HG02938 (cell line): ENCODE measurements around the gene NAB1.
A peak's percentile ranks its signal among the peaks of the same experiment; 100 is the strongest.

Source experiments
- ATAC-seq: cut with Tn5 transposase; IDR thresholded peaks from one replicate; pipeline ENCODE4 v1.9.1; 2021; ENCODE audit warnings: mild to moderate bottlenecking, moderate library complexity; ENCODE audit not compliant: unreplicated experiment

NAB1 gene

GRCh38 chr2:190636361-190636760 is 12.5 kb upstream of the NAB1 start:
- no peak for ATAC-seq

- no peak for ATAC-seq
These were observed 11.6 kb upstream of the NAB1 start for GRCh38 chr2:190637281-190637734.

GRCh38 chr2:190637903-190638618 is 10.8 kb upstream of the NAB1 start:
- no peak for ATAC-seq

DNA sequence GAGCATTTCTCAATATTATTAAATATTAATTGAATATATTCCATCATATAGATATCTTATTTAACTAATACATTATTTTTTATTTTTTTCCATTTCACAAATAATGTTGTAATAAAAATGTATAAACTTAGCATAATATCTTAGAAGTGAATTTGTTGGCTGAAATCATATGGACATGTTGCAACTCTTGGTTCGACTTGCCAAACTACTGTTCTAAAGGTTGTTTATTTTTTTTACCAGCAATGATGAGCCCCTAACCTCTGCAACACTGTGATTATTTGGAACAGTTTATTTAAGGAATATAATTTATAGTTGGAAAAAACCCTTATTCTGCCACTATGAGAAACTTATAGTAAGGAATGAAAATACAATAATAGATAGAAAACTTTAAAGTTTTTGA is 8.8 kb upstream of the NAB1 start:
- no peak for ATAC-seq

DNA sequence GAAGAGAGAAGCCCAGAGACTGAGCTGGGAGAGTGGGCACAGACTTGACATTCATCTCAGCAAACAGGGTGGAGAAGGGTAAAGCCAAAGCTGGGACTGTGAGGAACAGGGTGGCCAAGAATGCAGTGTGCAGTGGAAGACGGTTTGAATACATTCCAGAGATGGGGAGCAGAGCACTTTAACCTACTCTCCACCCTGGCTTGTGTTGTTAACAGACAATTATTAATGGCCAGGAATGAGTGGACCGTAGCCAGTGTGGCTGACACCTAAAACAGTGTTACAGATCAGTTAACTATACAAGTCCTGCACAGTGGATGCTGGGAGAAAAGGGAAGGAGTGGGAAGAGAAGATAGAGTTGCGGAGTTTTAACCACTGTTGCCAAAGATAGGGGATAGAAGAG is 7.4 kb upstream of the NAB1 start:
- ATAC-seq: no peak

GRCh38 chr2:190646780-190647522 is 1.9 kb upstream of the NAB1 start:
- no peak for ATAC-seq

DNA sequence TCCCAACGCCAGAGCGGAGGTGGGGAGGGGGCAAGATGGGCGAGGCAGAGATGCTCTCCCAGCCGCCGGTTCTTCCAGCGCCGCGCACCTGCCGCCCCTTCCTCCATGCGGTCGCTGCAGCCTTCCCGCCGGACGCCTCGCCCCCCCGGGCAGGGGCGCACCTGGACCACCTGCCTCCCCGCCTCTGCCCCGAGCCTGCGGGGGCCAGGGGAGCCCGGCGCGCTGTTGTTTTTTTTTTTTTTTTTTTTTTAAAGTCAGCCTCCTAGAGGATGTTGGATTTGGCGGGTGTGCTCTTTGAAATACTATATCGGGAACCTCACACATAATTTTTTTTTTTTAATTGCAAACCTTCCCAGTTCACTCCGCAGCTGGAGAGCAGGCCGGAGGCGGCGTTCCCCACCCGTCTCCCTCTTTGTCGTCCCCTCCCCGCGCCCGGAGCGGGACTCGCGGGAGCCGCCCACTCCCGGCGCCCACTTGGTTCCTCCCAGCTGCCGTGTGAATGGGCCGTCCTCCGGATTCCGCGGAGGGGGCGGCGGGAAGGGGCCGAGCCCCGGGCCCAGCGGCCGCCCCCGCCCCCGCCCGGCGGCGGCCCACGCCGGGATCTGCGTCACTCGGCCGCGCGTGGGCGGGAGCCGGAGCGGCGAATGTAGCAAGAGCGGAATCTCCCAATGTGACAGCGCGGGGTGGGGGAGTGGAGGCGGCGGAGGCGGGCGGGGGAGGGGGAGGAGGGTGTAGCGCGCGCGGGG is 421 bp upstream of the NAB1 start:
- peak; percentile 60 for ATAC-seq

DNA sequence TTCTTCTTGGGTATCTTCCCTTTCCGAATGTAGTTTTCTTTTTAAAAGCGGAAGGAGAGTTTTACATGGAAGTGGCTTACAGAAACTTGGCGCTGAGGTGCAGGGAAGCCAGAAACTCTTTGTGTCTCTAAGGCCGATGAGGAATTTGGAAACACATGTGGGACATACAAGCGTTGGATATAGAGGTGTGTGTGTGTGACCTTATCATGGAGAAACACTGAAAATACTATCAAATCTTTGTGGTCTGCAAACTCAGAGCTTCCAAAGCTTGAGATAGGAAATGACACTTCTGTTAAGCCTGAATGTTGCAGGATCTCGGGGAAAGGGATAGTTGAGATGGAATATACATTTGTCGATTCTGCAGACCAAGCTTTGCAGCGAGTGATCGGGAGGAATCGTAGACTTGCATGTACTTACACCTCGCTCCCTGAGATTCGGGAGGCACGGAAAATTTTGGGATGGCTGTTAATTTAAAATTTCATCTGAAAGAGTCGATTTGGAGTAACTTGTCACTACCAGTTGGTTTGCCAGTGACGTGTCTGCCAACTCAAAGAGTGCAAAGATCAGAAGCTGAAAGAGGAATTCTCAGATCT is 1.0 kb downstream of the NAB1 start:
- no peak for ATAC-seq

- ATAC-seq: no peak
These were observed 2.5 kb downstream of the NAB1 start for GRCh38 chr2:190651413-190651812.

- no peak for ATAC-seq
These were observed 4.3 kb downstream of the NAB1 start for GRCh38 chr2:190653231-190653630.

DNA sequence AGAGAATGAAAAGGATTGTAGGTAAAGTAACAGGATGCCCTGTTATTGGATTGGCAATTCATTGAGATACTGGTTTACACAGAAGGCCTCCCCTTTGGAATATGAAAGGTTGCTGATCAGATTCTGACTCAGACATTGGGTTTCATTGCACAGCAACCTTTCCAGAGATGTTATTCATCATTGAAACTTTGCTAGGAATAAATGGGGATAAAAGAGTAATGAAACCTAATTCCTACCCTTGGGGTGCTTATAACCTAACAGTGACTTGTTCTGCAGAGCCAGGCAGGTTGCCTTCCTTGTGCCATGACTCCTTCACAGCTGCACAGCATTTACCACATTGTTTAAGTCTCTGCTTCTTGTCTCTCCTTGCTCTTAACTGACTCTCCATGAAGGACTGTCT is 5.0 kb downstream of the NAB1 start:
- no peak for ATAC-seq

GRCh38 chr2:190655113-190655512 is 6.2 kb downstream of the NAB1 start:
- ATAC-seq: no peak

GRCh38 chr2:190655570-190655969 is 6.7 kb downstream of the NAB1 start:
- no peak for ATAC-seq

GRCh38 chr2:190656301-190656700 is 7.4 kb downstream of the NAB1 start:
- ATAC-seq: no peak

DNA sequence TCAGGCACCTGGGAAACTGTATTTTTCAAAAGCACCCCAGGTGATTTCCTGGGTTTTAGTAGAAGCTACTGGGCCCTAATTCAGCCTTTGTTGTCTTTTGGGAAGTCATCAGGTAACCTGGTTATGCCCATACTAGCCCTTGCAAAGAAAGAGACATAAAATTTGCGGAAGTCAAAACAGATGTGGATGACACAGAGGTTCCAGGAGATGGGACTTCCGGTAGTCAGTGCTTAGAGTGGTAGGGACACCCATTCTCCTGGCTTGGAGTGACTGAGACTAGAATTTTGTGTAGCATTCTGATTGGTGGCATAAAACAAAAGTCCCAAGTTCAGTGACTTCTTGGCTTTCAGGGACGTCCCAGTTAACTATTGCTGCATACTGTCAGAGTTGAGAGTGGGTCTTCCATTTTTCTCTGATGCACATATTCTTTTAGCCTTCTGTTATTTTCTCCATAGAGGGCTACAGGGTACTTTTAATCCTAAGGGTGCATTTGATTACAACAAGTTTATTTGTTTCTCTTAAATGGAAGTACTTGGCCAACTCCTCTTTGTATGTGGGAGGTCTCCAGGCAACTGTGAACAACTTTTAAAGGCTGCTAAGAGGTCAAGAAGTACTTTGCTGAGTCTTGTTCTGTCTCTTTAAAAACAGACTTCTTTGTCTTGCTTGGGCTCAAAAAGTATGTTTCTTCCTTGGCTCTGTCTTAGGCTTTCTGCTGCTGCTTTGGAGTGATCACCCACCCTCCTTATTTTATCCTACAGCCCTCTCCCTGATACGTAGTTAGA is 8.8 kb downstream of the NAB1 start:
- no peak for ATAC-seq

DNA sequence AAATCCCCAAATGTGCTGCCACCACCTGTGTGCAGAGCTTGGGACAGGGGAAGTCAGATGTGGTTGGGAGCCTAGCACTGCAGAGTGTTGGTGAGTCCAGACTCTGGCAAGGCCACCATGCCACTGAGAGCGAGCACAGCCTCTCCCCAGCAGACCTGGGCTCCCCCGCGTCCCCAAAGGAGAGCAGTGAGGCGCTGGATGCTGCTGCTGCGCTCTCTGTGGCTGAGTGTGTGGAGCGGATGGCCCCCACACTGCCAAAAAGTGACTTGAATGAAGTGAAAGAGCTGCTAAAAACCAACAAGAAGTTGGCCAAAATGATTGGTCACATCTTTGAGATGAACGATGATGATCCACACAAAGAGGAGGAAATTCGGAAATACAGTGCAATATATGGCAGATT is 10.7 kb downstream of the NAB1 start:
- ATAC-seq: no peak

DNA sequence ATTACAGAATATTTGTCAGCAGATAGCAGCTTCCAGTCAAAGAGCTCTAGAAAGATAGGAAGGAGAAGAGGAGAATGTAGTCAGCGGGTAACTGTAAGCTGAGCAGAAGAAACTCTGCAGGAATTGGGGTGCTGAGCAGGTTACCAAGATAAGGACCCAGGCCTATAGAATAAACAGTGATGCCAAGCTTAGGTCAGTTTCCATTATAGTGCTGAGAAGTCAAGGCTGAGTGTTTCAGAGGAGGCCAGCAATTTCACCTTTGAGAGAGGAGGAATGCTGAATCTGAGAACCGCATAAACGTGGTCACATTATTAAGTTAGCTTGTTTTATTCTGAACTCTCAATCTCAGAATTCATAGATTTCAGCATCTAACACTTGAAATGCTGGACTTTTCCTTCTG is 13.9 kb downstream of the NAB1 start:
- ATAC-seq: no peak

DNA sequence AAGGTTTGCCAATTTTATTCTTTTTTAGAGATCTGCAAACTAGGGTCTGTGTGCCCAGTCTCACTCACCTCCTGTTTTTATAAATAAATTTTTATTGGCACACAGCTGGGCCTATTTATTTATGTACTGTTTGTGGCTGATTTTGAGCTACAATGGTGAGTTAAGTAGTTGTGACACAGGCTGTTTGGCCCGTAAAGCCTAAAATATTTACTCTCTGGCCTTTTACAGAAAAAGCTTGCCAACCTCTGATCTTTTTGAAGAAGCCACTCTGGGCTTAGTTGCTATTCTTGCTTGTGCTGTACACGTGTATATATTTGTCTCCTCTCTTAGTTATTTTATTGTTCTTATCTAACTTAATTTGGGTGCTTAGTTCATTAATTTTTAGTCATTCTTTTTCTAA is 14.5 kb downstream of the NAB1 start:
- ATAC-seq: no peak

DNA sequence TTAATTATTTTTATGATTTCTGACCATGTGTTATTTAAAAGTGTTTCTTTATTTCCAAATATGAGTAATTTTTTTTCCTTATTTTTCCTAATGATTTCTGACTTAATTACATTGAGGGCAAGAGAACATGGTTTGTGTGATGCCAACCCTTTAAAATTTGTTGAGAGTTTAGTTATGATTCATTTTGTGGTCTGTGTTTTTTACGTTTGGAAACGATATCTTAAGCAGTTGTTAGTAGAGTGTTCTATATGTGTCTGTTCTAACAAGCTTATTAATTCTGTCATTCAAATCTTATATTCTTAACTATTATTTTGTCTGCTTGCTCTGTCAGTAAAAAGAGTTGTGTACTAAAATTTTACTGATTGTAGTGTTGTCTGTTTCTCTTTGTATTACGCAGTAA is 15.0 kb downstream of the NAB1 start:
- ATAC-seq: no peak

- ATAC-seq: no peak
These were observed 15.4 kb downstream of the NAB1 start for GRCh38 chr2:190664240-190664639.

DNA sequence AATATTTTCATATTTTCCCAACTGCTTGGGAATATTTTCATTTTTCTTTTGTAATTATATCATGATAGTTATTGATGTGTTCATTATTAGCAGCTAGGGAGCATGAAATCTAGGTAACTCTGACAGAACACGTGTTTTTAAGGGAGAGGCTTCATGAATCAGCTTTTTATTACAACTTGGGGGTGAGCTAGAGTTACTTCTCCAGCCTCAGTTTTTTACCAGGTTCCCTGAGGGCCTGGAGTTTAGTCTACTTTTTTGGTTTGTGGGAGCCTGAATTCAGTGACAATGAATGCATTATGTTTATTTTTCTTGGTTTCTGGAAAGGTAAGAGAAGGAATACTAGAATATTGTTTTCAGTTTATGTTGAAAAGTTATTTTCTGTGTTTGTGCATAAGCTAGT is 18.0 kb downstream of the NAB1 start:
- ATAC-seq: no peak
